ENCODE data around the gene DLGAP1. TPM values are rescaled to one million over a fixed set of nuclear protein-coding genes. Genes with fewer than 3 reads are reported as not detected.

DLGAP1 gene
- total RNA-seq, 1 donor from 2014 or later: 3.7 TPM

DNA sequence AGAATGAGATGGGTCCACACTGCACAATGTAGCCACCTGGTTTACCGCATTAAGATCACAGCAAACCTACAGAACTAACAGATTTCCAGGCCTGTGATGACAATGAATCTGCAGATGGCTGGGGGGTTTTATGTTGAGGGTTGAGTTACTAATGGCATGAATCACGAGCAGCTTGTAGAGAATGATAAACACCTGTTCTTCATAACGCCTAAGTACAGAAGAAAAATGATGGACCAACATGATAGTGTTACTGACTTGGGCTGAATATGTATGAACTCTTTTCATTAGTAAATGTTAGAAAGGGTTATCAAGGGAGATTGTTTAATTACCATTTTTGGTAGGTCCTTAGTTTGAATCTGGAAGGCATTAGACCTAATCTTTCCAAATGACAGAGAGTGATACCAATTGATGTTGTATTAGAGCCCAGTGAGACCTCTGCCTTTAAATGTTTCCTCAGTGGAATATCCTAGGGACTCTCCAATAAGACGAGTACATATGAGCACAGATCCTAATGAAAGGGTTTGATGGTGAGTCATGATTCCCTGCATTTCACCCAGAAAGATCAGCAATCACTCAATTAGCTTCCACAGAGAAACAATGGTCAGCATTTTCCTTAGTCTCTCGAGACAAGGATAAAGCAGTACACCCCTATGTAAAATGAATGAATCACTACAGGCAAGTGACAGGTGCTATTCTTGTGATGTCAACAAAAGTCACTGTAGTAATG lies 243.8 kb downstream of the DLGAP1 start:
- no peaks in the 10 kb centered on the region for H3K27me3 Mint-ChIP-seq
- no peaks in the 10 kb centered on the region for H3K36me3 Mint-ChIP-seq
- no peaks in the 10 kb centered on the region for H3K4me1 Mint-ChIP-seq (ENCODE audit: unreplicated experiment)

DNA sequence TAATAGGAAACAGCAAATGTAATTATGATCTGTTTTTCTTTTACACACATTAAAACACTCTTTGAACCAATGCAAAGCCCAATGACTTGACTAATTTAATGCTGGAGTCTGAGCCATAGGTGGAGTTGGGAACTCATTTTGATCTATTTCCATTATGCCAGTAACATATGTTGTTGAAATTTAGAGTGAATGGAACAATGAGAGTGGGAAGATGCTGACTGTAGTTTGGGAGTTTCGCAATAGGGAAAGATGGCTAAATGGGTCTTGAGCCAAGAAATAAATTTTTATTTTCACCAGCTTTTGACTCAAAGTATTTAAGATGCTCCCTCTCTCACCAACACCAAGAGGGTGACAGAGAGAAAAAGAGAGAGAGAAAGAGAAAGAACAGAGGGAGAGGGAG lies 246.7 kb downstream of the DLGAP1 start:
- DNase-seq (ENCODE audit: extremely low spot score, unreplicated experiment): no peak
- TF ChIP-seq, protein P1, sequence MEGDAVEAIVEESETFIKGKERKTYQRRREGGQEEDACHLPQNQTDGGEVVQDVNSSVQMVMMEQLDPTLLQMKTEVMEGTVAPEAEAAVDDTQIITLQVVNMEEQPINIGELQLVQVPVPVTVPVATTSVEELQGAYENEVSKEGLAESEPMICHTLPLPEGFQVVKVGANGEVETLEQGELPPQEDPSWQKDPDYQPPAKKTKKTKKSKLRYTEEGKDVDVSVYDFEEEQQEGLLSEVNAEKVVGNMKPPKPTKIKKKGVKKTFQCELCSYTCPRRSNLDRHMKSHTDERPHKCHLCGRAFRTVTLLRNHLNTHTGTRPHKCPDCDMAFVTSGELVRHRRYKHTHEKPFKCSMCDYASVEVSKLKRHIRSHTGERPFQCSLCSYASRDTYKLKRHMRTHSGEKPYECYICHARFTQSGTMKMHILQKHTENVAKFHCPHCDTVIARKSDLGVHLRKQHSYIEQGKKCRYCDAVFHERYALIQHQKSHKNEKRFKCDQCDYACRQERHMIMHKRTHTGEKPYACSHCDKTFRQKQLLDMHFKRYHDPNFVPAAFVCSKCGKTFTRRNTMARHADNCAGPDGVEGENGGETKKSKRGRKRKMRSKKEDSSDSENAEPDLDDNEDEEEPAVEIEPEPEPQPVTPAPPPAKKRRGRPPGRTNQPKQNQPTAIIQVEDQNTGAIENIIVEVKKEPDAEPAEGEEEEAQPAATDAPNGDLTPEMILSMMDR (conservative IDR thresholded peaks at IDR 0.05): no peak
- no peak overlapping the region for H3K27ac Mint-ChIP-seq
- peaks cover 4% of the 10 kb centered on the region for H3K9me3 Mint-ChIP-seq
- no peaks in the 10 kb centered on the region for H3K36me3 Mint-ChIP-seq
- no peaks in the 10 kb centered on the region for H3K27me3 Mint-ChIP-seq
- H3K4me3 Mint-ChIP-seq: no peak overlapping the region
- peaks cover 8% of the 10 kb centered on the region for H3K4me1 Mint-ChIP-seq (ENCODE audit: unreplicated experiment)

More for the DNA sequence above, 243.8 kb downstream of the DLGAP1 start:
- H3K4me3 Mint-ChIP-seq: no peak overlapping the region
- H3K27ac Mint-ChIP-seq: no peak overlapping the region
- H3K9me3 Mint-ChIP-seq: no peaks in the 10 kb centered on the region
- TF ChIP-seq, protein P1 (conservative IDR thresholded peaks at IDR 0.05): no peak
- no peak for DNase-seq (ENCODE audit: extremely low spot score, unreplicated experiment)

DNA sequence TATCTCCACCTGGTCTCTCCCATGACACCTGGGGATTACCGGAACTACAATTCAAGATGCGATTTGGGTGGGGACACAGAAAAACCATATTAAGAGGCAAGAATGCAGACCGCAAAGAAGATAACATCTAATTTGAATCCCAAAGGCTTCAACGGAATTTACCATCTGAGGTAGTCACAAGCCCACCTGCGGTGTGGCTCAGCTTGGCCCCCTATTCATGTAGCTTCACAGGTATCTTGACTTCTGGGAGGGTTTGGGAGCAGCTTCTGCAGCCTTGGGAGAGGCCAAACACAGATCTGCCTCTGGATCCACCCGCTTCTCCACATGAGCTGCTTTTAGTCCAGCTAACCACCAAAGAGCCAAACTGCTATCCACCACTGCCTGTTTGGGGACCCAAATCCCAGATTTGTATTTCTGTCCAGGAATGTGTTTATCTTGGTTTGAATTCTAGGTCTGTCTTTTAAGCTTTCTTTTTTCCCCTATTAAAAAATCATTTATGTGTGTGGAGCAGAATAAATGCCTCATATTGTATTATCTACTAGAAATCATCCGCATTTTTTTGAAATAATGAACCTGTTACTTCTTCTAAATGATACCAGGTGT lies 247.6 kb downstream of the DLGAP1 start:
- peaks cover 9% of the 10 kb centered on the region for H3K4me1 Mint-ChIP-seq (ENCODE audit: unreplicated experiment)

DNA sequence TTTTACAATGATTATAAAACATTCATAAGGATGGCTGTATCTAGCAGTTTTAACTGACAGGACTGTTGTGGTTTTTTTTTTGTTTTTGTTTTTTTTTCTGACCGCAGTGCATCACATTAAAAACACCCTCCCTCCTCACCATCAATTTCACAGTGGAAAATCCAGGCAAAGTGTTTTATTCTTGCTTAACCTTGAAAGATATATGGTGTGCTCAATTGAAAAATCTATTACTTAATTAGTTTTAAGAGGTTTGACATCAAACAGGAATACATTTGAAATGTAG lies 250.7 kb downstream of the DLGAP1 start:
- peaks cover 9% of the 10 kb centered on the region for H3K4me1 Mint-ChIP-seq (ENCODE audit: unreplicated experiment)
- no peaks in the 10 kb centered on the region for H3K36me3 Mint-ChIP-seq

More for the DNA sequence above, 247.6 kb downstream of the DLGAP1 start:
- Mint-ChIP-seq H3K36me3 (no peaks in the 10 kb centered on the region), H3K27me3 (no peaks in the 10 kb centered on the region), H3K9me3 (peaks cover 4% of the 10 kb centered on the region), H3K27ac (no peak overlapping the region), H3K4me3 (no peak overlapping the region)
- TF ChIP-seq, protein P1 (conservative IDR thresholded peaks at IDR 0.05): no peak
- DNase-seq (ENCODE audit: extremely low spot score, unreplicated experiment): no peak

GRCh38 chr18:4203568-4204437 lies 251.3 kb downstream of the DLGAP1 start:
- peaks cover 9% of the 10 kb centered on the region for H3K4me1 Mint-ChIP-seq (ENCODE audit: unreplicated experiment)
- peaks cover 4% of the 10 kb centered on the region for H3K9me3 Mint-ChIP-seq
- TF ChIP-seq, protein P1 (conservative IDR thresholded peaks at IDR 0.05): no peak
- no peak for DNase-seq (ENCODE audit: extremely low spot score, unreplicated experiment)
- peaks cover 3% of the 10 kb centered on the region for H3K27me3 Mint-ChIP-seq
- H3K36me3 Mint-ChIP-seq: no peaks in the 10 kb centered on the region
- H3K27ac Mint-ChIP-seq: no peak overlapping the region
- no peak overlapping the region for H3K4me3 Mint-ChIP-seq

More for the DNA sequence above, 250.7 kb downstream of the DLGAP1 start:
- Mint-ChIP-seq H3K27ac (no peak overlapping the region), H3K9me3 (peaks cover 4% of the 10 kb centered on the region), H3K27me3 (peaks cover 2% of the 10 kb centered on the region), H3K4me3 (no peak overlapping the region)
- TF ChIP-seq, protein P1 (conservative IDR thresholded peaks at IDR 0.05): no peak
- DNase-seq (ENCODE audit: extremely low spot score, unreplicated experiment): no peak

Measured in type B pancreatic cell (in vitro differentiated cells).